ENCODE results near the gene PVRIG.
"Not testable (repeated sequence)": the region's sequence is repeated elsewhere in the genome, so short reads cannot be mapped to it uniquely, and the experiment has no call there.

PVRIG gene

DNA sequence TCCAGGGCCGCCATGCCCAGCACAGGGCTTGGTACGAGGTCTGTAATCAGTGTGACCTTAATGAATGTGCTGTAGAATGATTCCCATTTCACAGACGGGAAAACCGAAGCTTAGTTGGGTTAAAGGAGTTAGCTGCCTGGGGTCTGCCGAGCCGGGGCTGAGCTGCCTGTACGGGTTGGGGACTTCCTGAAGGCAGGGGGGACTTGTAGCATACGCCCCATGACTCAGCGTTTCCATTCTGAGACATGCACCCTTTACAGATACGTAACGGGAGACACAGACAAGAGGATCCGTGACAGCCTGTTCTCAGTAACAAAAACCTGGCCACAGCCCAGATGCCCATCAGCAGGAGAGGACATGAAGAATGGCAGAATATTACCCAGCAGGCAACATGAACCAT, 23.6 kb downstream of the PVRIG start:
- not testable (repeated sequence) for DNase-seq

DNA sequence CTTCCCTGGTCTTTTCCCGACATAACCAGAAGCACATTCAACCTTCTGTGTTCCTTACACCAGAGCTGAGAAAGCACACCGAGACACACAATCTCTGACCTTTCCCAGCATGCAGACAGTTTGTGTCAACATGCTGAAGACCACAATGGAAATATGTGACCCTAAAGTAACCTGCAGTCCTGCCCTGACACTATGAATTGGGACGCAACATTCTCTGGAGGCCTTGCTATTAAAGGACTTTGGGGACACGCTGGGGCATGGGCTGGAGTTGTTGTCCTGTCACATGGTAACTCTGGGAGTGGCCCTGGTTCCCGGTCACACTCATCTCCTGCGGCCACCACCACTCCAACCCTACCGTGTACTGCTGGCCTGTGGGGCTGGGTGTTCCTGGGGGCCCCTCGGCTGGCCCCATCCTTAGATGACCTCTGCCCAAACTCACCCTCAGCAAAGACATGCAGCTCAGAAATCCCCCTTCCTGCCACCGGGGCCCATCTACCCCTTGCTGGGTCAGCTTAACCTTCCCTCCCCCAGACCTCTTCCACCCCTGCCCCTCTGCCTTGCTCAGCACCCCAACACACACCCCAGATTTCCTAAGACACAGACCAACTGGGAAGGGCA, 25.3 kb downstream of the PVRIG start:
- DNase-seq: not testable (repeated sequence)

DNA sequence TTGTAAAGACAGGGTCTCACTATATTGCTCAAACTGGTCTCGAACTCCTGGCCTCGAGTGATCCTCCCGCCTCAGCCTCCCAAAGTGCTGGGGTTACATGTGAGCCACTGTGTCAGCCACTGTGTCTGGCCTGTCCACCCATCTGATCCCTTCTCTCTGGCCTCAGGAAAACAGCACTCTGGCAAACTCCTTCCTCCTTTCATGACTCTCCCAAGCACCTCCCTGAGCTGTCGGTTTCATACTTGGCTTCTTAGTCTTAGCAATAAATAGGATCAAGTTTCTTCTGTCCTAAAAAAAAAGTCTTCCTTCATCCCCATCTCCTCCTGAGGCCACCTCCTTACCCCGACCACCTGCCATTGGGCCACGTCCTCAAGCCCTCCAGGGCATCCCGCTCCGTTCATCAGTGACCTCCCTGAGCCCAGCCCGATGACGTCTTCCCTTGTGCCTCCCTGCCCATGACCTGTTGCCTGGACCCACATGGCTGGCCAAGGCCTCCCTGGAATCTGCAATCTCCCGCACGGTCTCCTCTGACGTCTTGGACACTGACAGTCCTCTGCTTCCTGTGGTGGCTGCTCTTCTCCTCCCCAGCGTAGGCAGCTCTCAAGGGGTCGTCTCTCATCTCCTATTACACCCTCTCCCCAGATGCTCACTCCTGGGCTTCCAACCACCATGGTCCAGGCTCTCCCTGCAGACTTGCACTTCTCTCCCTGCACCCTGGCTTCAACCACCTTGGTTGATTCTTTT, 26.5 kb downstream of the PVRIG start:
- not testable (repeated sequence) for DNase-seq

DNA sequence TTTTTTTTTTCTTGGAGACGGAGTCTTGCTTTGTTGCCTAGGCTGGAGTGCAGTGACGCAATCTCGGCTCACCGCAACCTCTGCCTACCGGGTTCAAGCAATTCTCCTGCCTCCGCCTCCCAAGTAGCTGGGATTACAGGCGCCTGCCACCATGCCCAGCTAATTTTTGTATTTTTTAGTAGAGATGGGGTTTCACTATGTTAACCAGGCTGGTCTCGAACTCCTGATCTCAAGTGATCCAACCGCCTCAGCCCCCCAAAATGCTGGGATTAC, 27.1 kb downstream of the PVRIG start:
- not testable (repeated sequence) for DNase-seq

DNA sequence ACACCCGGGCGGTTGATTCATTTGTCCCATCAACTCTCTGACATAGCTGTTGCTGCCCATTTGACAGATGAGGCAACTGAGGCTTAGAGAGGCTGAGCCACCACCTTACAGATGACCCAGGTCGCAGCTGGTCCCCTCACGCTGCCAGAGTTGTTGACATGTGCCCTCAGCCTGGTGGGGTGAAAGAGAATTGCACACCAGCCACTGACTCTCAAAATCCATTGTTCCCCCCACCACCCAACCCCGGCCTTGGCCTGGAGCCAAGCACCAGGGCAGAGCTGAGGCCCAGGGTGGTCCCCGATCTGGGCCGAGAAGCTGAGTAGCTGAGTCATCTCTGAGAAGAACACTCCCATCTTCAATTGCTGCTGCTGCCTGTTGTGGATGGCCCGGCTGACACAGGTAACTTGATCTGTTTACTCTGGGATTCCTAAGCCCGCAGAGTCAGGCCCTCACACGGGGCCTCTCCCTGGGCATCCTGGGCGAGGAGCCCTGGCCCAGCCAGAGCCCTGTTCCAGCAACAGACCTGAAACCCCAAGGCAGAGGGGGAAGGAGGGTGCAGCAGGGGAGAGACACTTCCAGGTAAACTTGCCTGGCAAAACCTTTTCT, 27.5 kb downstream of the PVRIG start:
- DNase-seq: no peak

DNA sequence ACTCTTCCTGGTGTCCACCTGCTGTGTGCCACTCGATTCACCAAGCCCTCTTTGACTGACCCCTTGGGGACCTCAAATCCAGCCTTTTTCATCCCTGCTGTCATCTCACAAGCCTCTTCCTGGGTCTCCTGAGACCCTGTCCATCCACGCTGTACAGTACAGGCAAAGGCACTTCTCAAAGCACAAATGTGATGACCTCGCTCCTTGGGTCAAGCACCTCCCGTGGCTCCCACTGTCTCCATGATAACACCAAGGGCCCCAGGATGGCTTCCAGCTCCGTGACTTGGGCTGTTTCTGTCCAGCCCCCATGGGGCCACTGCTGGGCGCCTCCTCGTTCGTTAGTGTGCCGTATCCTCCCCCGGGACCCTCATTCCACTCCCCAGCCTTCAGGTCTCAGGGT, 28.7 kb downstream of the PVRIG start:
- no peak for DNase-seq

DNA sequence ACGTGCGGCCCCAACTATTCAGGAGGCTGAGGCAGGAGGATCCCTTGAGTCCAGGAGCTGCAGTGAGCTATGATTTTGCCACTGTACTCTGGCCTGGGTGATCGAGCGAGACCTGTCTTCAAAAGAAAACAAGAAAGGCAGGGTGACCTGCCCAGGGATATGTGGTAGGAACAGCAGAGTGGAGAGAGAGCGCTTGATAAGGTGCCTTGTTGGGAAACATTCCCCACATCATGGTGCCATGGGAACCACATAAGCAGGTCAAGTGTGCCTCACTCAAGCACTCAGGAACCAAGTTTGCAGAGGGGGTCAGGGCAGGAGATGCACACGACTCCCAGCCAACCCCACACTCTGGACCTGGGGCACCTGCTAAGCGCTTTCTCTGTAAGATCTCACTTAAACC, 37.3 kb downstream of the PVRIG start:
- no peak for DNase-seq

DNA sequence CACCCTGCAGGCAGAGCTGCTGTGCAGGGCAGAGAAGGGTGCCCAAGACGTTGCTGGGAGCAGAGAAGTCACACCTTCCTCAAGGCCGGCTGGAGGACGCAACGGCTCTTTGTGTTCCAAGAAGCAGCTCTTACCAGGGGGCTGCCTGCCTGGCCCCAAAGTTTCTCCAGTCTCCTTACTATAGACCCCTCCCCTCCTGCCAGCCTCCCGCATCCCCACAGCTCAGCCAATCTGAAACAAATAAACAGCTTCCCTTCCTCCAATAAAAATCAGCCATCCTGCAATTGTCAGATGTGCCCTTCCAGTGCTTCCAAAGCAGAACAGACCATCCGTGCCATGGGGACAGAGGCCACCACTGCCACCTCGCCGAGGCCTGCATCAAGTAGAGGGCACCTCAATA, 40.2 kb downstream of the PVRIG start:
- not testable (repeated sequence) for DNase-seq

DNA sequence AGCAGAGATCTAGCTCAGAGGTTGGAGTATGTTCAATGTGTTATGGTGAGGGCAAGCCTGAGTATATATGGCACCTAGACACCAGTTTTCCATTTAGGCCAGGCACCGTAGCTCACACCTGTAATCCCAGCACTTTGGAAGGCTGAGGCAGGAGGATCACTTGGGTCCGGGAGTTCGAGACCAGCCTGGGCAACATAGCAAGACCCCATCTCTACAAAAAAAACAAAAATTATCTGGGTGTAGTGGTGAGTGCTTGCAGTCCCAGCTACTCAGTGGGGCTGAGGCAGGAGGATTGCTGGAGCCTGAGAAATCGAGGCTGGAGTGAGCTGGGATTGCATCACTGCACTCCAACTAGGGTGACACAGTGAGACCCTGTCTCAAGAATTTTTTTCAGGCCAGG, 43.1 kb downstream of the PVRIG start:
- not testable (repeated sequence) for DNase-seq

DNA sequence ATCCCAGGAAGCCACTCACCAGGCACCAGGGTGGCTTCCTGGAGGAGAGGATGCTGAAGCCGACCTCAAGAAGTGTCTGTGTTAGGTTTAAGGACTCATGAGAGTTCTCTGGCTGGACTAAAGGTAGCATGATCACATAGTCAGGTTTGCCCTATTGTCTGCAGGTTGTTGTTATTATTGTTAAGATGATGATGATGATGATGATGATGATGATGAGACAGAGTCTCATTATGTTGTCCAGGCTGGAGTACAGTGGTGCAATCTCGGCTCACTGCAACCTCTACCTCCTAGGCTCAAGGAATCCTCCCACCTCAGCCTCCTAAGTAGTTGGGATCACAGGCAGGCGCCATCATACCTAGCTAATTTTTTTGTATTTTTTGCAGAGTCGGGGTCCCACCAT, 44.5 kb downstream of the PVRIG start:
- not testable (repeated sequence) for DNase-seq

DNA sequence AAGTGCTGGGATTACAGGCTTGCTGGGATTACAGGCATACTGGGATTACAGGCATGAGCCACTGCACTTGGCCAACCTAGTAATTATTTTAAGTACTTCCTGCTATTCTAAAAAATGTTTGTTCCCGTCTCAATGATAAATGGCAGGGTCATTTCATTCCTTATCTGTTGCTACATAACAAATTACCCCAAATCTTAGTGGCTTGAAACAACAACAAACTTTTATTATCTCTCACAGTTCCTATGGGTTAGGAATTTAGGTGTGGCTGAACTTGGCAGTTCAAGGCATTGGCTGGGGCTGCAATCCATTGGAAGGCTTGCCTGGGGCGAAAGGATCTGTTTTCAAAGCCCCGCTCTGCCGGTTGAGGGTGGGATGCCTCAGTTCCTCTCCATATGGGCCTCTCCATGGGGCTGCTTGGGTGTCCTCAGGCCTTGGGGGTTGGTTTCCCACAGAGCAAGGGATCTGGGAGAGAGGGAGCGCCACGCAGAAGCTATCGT, 45.0 kb downstream of the PVRIG start:
- not testable (repeated sequence) for DNase-seq

DNA sequence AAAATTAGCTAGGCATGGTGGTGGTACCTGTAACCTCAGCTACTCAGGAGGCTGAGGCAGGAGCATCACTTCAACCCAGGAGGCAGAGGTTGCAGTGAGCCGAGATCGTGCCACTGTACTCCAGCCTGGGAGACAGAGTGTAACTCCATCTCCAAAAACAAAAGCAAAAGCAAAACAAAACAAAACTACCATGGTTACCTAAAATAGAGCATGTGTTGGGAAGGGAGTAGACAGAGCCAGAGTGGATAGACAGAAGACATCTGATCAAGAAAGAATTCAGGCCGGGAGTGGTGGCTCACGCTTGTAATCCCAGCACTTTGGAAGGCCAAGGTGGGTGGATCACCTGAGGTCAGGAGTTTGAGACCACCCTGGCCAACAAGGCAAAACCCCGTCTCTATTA, 46.1 kb downstream of the PVRIG start:
- DNase-seq: not testable (repeated sequence)

DNA sequence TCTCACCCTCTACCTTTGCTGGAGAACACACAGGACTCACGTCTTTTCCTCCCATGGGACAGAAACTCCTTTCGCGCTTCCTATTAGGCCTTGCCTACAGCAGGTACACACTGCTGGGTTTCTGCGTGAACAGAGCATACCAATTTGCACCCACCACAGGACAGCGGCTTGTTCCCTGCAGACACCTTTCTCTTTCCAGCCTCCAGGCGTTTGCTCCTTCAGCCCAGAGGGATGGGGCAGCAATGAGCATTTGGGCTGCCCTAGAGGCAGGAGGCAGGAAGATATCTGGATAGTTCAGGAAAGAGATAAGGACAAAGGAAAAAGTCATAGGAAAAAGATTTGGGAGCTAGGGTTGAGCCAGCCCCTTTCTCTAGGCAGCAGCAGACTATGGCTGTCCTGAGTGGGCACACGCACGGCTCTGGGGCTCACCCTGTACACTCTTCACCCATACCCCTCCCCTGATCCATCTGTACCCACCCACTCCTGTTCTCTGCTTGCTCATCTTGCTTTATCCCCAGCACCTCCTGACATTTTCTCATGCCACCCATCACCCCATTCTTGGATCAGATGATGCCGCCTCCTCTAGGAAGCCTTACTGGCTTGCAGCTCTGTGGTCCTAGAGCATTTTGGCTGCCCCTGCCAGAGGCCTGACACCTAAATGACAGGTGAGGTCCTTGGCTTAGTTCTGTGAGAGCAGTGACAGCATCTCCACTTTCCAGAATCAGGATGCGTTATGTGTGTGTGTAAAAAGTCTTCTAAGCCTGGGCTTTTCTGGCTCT, 47.0 kb downstream of the PVRIG start:
- no peak for DNase-seq

DNA sequence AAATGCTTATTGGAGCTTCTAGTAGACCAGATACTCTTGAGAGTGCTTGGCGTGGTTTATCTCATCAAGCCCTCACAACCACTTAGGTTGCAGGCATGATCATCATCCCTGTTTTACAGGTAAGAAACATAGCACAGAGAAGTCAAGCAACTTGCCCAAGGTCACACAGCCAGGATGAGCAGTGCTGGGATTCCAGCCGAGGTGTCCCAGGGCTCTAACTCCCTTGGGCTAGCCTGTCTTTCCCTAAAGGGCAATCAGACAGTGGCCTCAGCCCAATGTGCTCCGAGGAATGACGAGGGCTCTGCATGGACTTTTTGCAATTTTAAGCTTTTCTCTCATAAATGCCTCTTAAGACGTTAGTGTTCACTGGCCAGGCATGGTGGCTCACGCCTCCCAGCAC, 47.9 kb downstream of the PVRIG start:
- no peak for DNase-seq

DNA sequence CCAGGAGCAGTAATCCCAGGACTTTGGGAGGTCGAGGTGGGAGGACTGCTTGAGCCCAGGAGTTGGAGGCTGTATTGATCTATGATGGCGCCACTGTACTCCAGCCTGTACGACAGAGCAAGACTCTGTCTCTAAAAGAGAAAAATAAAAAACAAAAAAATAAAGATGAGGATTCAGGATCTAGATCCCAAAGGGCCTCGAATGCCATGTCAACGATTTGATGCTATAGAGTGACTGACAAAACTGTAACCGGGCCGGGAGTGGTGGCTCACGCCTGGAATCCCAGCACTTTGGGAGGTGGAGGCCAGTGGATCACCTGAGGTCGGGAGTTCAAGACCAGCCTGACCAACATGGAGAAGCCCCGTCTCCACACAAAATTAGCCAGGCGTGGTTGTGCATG, 49.1 kb downstream of the PVRIG start:
- DNase-seq: not testable (repeated sequence)

DNA sequence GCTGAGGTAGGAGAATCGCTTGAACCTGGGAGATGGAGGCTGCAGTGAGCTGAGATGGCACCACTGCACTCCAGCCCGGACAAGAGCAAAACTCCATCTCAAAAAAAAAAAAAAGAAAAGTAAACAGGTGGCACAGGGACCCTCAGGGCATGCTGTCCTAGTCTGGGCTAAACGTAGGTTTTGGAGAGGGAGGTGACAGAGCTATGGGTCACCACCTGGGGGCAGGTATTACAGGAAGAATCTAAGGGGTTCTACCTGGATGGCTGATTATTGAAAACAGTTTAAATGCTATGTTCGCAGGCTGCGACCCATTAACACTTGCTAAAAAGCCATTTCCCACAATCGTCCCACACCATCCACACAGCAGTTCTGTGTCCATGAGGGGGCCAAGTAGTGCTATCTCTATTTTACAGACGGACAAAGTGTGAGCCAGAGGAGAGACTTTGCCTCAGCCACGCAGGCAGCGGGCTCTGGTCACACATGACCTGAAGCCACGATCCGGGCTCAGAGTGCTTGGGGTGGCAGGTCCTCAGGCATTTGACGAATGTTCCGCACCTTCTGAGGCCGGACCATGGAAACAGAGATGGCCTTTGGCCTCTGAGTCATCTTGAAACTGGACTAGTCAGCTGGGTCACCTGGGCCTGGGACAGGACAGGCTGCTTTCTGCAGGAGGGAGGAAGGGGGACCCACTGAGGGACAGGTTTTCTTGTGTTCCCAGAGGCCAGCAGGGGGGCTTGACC, 49.7 kb downstream of the PVRIG start:
- peak; percentile 2 for DNase-seq

DNA sequence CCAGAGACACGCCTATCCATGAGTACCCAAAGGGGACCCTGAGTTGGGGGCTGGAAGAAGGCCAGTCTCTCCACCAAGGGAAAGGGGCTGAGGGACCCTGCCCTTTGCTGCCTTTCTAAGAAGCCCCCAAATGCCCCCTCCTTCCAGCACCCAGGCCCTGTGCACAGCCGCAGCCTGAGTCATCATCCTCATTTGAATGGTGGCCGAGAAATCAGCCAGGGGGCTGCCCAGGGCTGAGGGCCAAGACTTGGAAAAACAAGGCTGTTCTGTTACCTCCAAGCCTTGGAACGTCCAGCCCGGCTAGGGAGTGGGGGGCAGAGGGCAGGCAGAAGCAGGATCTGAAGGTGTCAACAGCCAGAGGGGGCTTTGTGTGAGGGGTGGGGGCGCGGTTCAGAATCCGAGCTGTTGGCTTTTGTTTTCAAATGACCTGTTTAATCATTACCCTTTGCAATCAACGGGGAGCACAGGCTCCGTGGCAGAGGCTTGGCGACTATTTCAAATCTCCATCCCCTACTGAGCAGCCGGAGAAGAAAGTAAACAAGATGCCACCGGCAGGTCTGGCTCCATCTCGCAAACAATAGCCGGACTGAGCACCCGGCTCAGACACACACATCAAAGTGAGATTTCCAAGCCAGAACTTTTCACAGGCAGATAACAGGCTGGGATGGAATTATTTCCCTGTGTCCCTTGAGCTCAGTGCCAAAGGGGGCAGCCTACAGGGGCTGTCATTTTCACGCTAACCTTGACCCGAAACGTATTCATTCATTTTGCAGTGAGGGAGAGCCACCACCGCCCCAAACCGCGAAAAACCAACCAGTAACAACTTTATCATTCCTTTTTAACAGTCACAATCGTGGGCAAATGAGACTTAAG, 50.5 kb downstream of the PVRIG start:
- DNase-seq: peak; percentile 18

All from midbrain (tissue), 1 donor.